Fibroblast of lung (primary cell): ENCODE results near the gene ACBD7. TPM values are rescaled to one million over a fixed set of nuclear protein-coding genes. Genes with fewer than 3 reads are reported as not detected.

ENCODE experiments used
- DNase-seq, 2 donors: peaks; one replicate each; pipeline versions ENCODE4 v3.0.0 to v3.0.0-alpha.2; 2010; ENCODE audit warnings: low read depth in 2 of 2
- H2AFZ ChIP-seq: 2 replicates; pipeline ENCODE4 v1.5.1; 2012; ENCODE audit warnings: low read length, control low read depth, inconsistent platforms
- H3K27ac ChIP-seq: 2 replicates; pipeline ENCODE4 v1.5.1; 2011; ENCODE audit warnings: low read length, control low read depth; ENCODE audit not compliant: insufficient read depth
- H3K27me3 ChIP-seq: 2 replicates; pipeline ENCODE4 v1.5.1; 2011; ENCODE audit warnings: mild to moderate bottlenecking, low read length; ENCODE audit not compliant: control insufficient read depth, insufficient read depth
- H3K36me3 ChIP-seq: 2 replicates; pipeline ENCODE4 v1.5.1; 2011; ENCODE audit warnings: low read length; ENCODE audit not compliant: control insufficient read depth, insufficient read depth
- H3K4me1 ChIP-seq: 2 replicates; pipeline ENCODE4 v1.5.1; 2011; ENCODE audit warnings: low read length; ENCODE audit not compliant: control insufficient read depth, insufficient read depth; ENCODE audit errors: extremely low read depth
- H3K4me2 ChIP-seq: 2 replicates; pipeline ENCODE4 v1.5.1; 2011; ENCODE audit warnings: low read length, control low read depth; ENCODE audit not compliant: insufficient read depth; ENCODE audit errors: extremely low read depth
- H3K4me3 ChIP-seq, 4 experiments: fragments of 200-600 bp in 1 of 4; sonication (generic) in 1 of 4; replicated peaks in 1 of 4; 2 replicates each; pipeline ENCODE4 v1.5.1; 2011 to 2016; ENCODE audit warnings: low read length in 4 of 4, low read depth in 3 of 4, mild to moderate bottlenecking in 3 of 4, control low read depth in 2 of 4, inconsistent platforms in 1 of 4, mixed read lengths in 1 of 4; ENCODE audit not compliant: insufficient read depth in 1 of 4; ENCODE audit errors: control extremely low read depth in 1 of 4
- H3K79me2 ChIP-seq: 2 replicates; pipeline ENCODE4 v1.5.1; 2012; ENCODE audit warnings: mild to moderate bottlenecking, low read length, inconsistent platforms; ENCODE audit not compliant: control insufficient read depth, insufficient read depth
- H3K9ac ChIP-seq: 2 replicates; pipeline ENCODE4 v1.5.1; 2011; ENCODE audit warnings: mild to moderate bottlenecking, low read length, control low read depth; ENCODE audit not compliant: insufficient read depth
- H3K9me3 ChIP-seq: 2 replicates; pipeline ENCODE4 v1.5.1; 2012; ENCODE audit warnings: low read depth, low read length; ENCODE audit not compliant: control insufficient read depth, insufficient read depth
- H4K20me1 ChIP-seq: 2 replicates; pipeline ENCODE4 v1.5.1; 2011; ENCODE audit warnings: low read length; ENCODE audit not compliant: control insufficient read depth, insufficient read depth; ENCODE audit errors: extremely low read depth
- EZH2 ChIP-seq: IDR thresholded peaks from 2 replicates; pipeline ENCODE4 v1.5.1; 2012; ENCODE audit warnings: low read length, control low read depth, mild to moderate bottlenecking; ENCODE audit errors: missing control alignments
- polyA plus RNA-seq, 2 donors: library from polyadenylated mRNA; depleted of rRNA in 1 of 2; stranded (reverse) in 1 of 2; unstranded in 1 of 2; fragments of >200 nt; gene quantifications; 2 replicates each; pipeline ENCODE4 v1.2.1, GENCODE V29; 2011 to 2012; ENCODE audit warnings: missing spikeins in 1 of 2
- total RNA-seq: library from RNA; depleted of rRNA; stranded (reverse); fragments of >200 nt; gene quantifications from 2 replicates; pipeline ENCODE4 v1.2.1, GENCODE V29; 2014
- TF ChIP-seq, protein P1 (sequence below), 2 donors: IDR thresholded peaks in 1 of 2; conservative IDR thresholded peaks in 1 of 2; 1 replicate in 1 of 2; 2 replicates in 1 of 2; pipeline ENCODE4 v1.5.1; 2011 to 2012; ENCODE audit warnings: low read length in 2 of 2, control low read depth in 1 of 2, inconsistent platforms in 1 of 2, low read depth in 1 of 2, mild to moderate bottlenecking in 1 of 2

The ACBD7 gene
- total and polyA plus RNA-seq, 2 donors (not counting 1 experiment from before 2014, with no cell fraction given) = 0.42 to 4.1 TPM

DNA sequence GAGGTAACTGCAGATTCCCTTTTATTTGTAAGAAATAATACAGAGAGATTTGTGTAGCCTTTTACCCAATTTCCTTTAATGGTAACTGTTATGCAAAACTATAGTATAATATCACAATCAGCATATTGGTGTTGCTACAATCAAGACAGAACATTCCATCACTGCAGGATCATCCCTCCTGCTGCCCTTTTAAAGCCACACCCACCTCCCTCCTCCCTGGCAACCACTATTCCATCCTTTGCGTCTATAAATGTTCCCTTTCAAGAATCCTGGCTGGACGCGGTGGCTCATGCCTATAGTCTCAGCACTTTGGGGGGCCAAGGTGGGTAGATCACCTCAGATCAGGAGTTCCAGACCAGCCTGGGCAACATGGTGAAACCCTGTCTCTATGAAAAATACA lies 13.2 kb downstream of the ACBD7 start:
- TF ChIP-seq, protein P1, sequence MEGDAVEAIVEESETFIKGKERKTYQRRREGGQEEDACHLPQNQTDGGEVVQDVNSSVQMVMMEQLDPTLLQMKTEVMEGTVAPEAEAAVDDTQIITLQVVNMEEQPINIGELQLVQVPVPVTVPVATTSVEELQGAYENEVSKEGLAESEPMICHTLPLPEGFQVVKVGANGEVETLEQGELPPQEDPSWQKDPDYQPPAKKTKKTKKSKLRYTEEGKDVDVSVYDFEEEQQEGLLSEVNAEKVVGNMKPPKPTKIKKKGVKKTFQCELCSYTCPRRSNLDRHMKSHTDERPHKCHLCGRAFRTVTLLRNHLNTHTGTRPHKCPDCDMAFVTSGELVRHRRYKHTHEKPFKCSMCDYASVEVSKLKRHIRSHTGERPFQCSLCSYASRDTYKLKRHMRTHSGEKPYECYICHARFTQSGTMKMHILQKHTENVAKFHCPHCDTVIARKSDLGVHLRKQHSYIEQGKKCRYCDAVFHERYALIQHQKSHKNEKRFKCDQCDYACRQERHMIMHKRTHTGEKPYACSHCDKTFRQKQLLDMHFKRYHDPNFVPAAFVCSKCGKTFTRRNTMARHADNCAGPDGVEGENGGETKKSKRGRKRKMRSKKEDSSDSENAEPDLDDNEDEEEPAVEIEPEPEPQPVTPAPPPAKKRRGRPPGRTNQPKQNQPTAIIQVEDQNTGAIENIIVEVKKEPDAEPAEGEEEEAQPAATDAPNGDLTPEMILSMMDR (conservative IDR thresholded peaks at IDR 0.05 in 1 of 2, IDR thresholded peaks at IDR 0.05 in 1 of 2; ENCODE audit: low read depth in 1 of 2, low read length in 2 of 2) = no peak
- TF ChIP-seq EZH2 = no peak
- peaks cover 2% of the 10 kb centered on the region for H3K27me3 ChIP-seq
- no peaks in the 10 kb centered on the region for H3K4me1 ChIP-seq
- no peak overlapping the region for H3K27ac ChIP-seq
- no peak overlapping the region for H2AFZ ChIP-seq
- no peak overlapping the region for H3K4me2 ChIP-seq
- no peaks in the 10 kb centered on the region for H3K9me3 ChIP-seq
- no peak overlapping the region for H3K9ac ChIP-seq
- no peaks in the 10 kb centered on the region for H3K36me3 ChIP-seq
- DNase-seq = no peak
- H4K20me1 ChIP-seq = no peaks in the 10 kb centered on the region
- no peaks in the 10 kb centered on the region for H3K79me2 ChIP-seq
- H3K4me3 ChIP-seq = no peak overlapping the region

DNA sequence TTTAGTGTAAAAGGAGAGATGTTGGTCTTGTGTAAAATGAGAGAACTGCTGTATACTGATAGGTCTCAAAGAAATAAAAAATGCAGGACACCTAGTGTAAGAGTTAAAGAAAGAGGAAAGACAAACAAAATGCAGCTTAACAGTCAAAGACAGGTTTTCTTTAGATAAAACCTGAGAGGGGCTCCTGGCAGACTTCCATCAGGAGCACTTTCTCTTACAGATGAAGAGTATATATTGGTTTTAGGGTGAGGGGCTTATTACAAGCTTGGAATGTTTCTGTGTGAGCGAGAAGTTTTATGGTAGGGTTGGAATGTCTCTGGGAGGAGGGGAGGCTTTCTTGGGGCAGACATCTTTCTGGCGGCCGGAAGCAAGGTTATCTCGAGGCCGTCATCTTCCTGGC lies 16.2 kb downstream of the ACBD7 start:
- Histone ChIP-seq H3K27me3 (peaks cover 2% of the 10 kb centered on the region), H2AFZ (no peak overlapping the region), H4K20me1 (no peaks in the 10 kb centered on the region), H3K27ac (no peak overlapping the region), H3K9ac (no peak overlapping the region), H3K36me3 (no peaks in the 10 kb centered on the region), H3K4me3 (no peak overlapping the region), H3K4me1 (no peaks in the 10 kb centered on the region), H3K79me2 (no peaks in the 10 kb centered on the region), H3K4me2 (no peak overlapping the region), H3K9me3 (no peaks in the 10 kb centered on the region)
- DNase-seq = no peak
- TF ChIP-seq, protein P1 (conservative IDR thresholded peaks at IDR 0.05 in 1 of 2, IDR thresholded peaks at IDR 0.05 in 1 of 2; ENCODE audit: low read depth in 1 of 2, low read length in 2 of 2) = no peak
- no peak for TF ChIP-seq EZH2

DNA sequence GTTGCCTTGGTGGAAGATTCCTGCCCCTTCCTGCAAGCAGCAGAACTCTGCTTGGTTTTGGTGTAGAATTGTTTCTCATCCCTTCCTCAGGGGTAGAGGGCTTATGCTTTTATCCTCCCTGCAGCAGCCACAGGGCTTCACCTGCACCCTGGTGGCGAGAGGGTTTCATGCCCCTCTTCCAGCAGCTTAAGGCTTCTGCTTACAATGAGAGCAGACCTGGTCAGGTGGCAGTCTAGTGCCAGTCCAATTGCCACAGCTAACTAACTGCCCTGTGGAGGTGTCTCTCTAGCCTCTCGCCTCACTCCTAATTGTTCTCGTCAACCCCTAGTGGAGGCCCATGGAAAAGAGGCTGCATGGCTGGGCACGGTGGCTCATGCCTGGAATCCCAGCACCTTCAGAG lies 19.3 kb downstream of the ACBD7 start:
- no peak overlapping the region for H2AFZ ChIP-seq
- no peaks in the 10 kb centered on the region for H3K79me2 ChIP-seq
- no peak for DNase-seq
- no peak overlapping the region for H3K27ac ChIP-seq
- H3K4me2 ChIP-seq = no peak overlapping the region
- H4K20me1 ChIP-seq = no peaks in the 10 kb centered on the region
- no peaks in the 10 kb centered on the region for H3K4me1 ChIP-seq
- no peaks in the 10 kb centered on the region for H3K9me3 ChIP-seq
- H3K36me3 ChIP-seq = no peaks in the 10 kb centered on the region
- H3K9ac ChIP-seq = no peak overlapping the region
- no peak overlapping the region for H3K4me3 ChIP-seq
- TF ChIP-seq, protein P1 (conservative IDR thresholded peaks at IDR 0.05 in 1 of 2, IDR thresholded peaks at IDR 0.05 in 1 of 2; ENCODE audit: low read depth in 1 of 2, low read length in 2 of 2) = no peak
- TF ChIP-seq EZH2 = no peak
- H3K27me3 ChIP-seq = peaks cover 2% of the 10 kb centered on the region
